Neural cell (in vitro differentiated cells): Measurements from ENCODE around the gene MPPED2. TPM values are rescaled to one million over a fixed set of nuclear protein-coding genes. Genes with fewer than 3 reads are reported as not detected.

Experiments
- H2AFZ ChIP-seq: fragments of 200-600, 300-800 bp; sonication (generic), shearing (Covaris generic); 2 replicates; pipeline ENCODE4 v1.6.0; 2014; ENCODE audit warnings: low read depth, mild to moderate bottlenecking, antibody characterized with exemption, low read length, moderate library complexity
- H3F3A ChIP-seq: fragments of 200-600 bp; shearing (Covaris generic); 2 replicates; pipeline ENCODE4 v1.6.1; 2016; ENCODE audit warnings: mild to moderate bottlenecking, moderate library complexity, mixed read lengths, antibody characterized with exemption, low read length; ENCODE audit not compliant: insufficient read depth, poor library complexity, severe bottlenecking
- H3K27ac ChIP-seq: fragments of 200-600, 300-800 bp; sonication (generic), shearing (Covaris generic); 2 replicates; pipeline ENCODE4 v1.5.1; 2014; ENCODE audit warnings: mild to moderate bottlenecking, low read length, moderate library complexity
- H3K27me3 ChIP-seq: fragments of 300-800, 200-600 bp; sonication (generic), shearing (Covaris generic); 2 replicates; pipeline ENCODE4 v1.6.0; 2014; ENCODE audit warnings: mild to moderate bottlenecking, low read depth, low read length, moderate library complexity; ENCODE audit not compliant: insufficient read depth
- H3K36me3 ChIP-seq: fragments of 300-800, 200-600 bp; sonication (generic), shearing (Covaris generic); 2 replicates; pipeline ENCODE4 v1.5.1; 2014; ENCODE audit warnings: mild to moderate bottlenecking, antibody characterized with exemption, low read length, moderate library complexity; ENCODE audit not compliant: insufficient read depth
- H3K4me2 ChIP-seq: fragments of 300-800, 200-600 bp; sonication (generic), shearing (Covaris generic); 2 replicates; pipeline ENCODE4 v1.6.0; 2014; ENCODE audit warnings: mild to moderate bottlenecking, low read length
- H3K4me3 ChIP-seq: fragments of 300-800, 200-600 bp; sonication (generic), shearing (Covaris generic); 2 replicates; pipeline ENCODE4 v1.5.1; 2014; ENCODE audit warnings: mild to moderate bottlenecking, low read length, moderate library complexity
- H3K79me2 ChIP-seq: fragments of 200-600 bp; shearing (Covaris generic); replicated peaks from 2 replicates; pipeline ENCODE4 v1.6.0; 2014; ENCODE audit warnings: mild to moderate bottlenecking, low read length, moderate library complexity; ENCODE audit not compliant: insufficient read depth
- H3K9ac ChIP-seq: fragments of 300-800, 200-600 bp; sonication (generic), shearing (Covaris generic); 2 replicates; pipeline ENCODE4 v1.6.1; 2016; ENCODE audit warnings: mild to moderate bottlenecking, low read length, mixed read lengths
- H3K9me2 ChIP-seq: fragments of 200-600 bp; shearing (Covaris generic); 2 replicates; pipeline ENCODE4 v1.6.1; 2016; ENCODE audit warnings: mild to moderate bottlenecking, low read length, mixed read lengths; ENCODE audit not compliant: insufficient read depth
- H3K9me3 ChIP-seq: fragments of 200-600, 300-800 bp; sonication (generic), shearing (Covaris generic); 2 replicates; pipeline ENCODE4 v1.6.1; 2016; ENCODE audit warnings: mild to moderate bottlenecking, mixed run types, low read length, moderate library complexity, mixed read lengths
- H4K20me1 ChIP-seq: fragments of 200-600 bp; shearing (Covaris generic); 2 replicates; pipeline ENCODE4 v1.6.1; 2016; ENCODE audit warnings: mild to moderate bottlenecking, mixed run types; ENCODE audit not compliant: insufficient read depth
- EP300 ChIP-seq: fragments of 450-650 bp; conservative IDR thresholded peaks from 2 replicates; pipeline ENCODE4 v1.6.1; 2014; ENCODE audit warnings: antibody characterized with exemption, mild to moderate bottlenecking, moderate library complexity; ENCODE audit not compliant: poor library complexity, severe bottlenecking
- EZH2 ChIP-seq: fragments of 200-600, 300-800 bp; shearing (Covaris generic), sonication (generic); IDR thresholded peaks from 2 replicates; pipeline ENCODE4 v1.6.1; 2014; ENCODE audit warnings: antibody characterized with exemption, low read length, borderline replicate concordance, mild to moderate bottlenecking; ENCODE audit not compliant: insufficient read depth, poor library complexity, severe bottlenecking
- MXI1 ChIP-seq: fragments of 450-650 bp; conservative IDR thresholded peaks from 2 replicates; pipeline ENCODE4 v1.6.1; 2014; ENCODE audit warnings: antibody characterized with exemption, mild to moderate bottlenecking; ENCODE audit not compliant: poor library complexity, severe bottlenecking
- POLR2AphosphoS5 ChIP-seq: IDR thresholded peaks from 2 replicates; pipeline ENCODE4 v1.6.1; 2012
- RAD21 ChIP-seq: fragments of 450-650 bp; conservative IDR thresholded peaks from 2 replicates; pipeline ENCODE4 v1.6.1; 2014; ENCODE audit warnings: antibody characterized with exemption, mild to moderate bottlenecking, moderate library complexity
- SMC3 ChIP-seq: fragments of 450-650 bp; conservative IDR thresholded peaks from 2 replicates; pipeline ENCODE4 v1.6.1; 2014; ENCODE audit warnings: antibody characterized with exemption, mild to moderate bottlenecking, moderate library complexity; ENCODE audit not compliant: poor library complexity
- TAF1 ChIP-seq: IDR thresholded peaks from 2 replicates; pipeline ENCODE4 v1.6.1; 2012; ENCODE audit warnings: low read depth
- polyA plus RNA-seq: library from polyadenylated mRNA; depleted of rRNA; stranded (reverse); fragments of >200 nt; gene quantifications from 2 replicates; pipeline ENCODE4 v1.2.3, GENCODE V29; 2014
- TF ChIP-seq, protein P1 (sequence below): IDR thresholded peaks from 2 replicates; pipeline ENCODE4 v1.6.1; 2012; ENCODE audit warnings: borderline replicate concordance
- TF ChIP-seq, protein P2 (sequence below): fragments of 450-650 bp; IDR thresholded peaks from 2 replicates; pipeline ENCODE4 v1.5.1; 2014; ENCODE audit warnings: antibody characterized with exemption, mild to moderate bottlenecking, moderate library complexity; ENCODE audit not compliant: poor library complexity, severe bottlenecking

Gene MPPED2
- polyA plus RNA-seq, 1 donor from 2014 or later, result 99.7 TPM

DNA sequence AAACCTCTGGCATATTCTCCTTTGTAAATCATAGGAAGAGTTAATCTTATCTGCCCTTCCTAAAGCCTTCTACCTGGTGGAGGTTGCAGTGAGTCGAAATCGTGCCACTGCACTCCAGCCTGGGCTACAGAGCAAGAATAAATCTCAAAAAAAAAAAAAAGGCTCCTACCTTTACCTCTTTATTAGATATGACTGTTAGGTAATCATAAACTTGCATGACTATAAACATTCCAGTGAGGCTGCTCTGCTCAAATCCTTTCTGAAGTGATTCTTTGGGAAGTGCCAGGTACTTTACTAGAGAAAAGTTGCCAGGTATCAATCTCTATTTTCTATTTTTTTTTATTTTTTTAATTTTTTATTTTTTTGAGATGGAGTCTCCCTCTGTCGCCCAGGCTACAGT is 59.6 kb downstream of the MPPED2 start:
- Histone ChIP-seq H3K27me3 (no peaks in the 10 kb centered on the region), H4K20me1 (no peaks in the 10 kb centered on the region), H3K27ac (no peak overlapping the region), H2AFZ (no peak overlapping the region), H3K4me2 (no peak overlapping the region), H3K9ac (no peak overlapping the region), H3K9me2 (no peaks in the 10 kb centered on the region), H3K36me3 (no peaks in the 10 kb centered on the region), H3K4me3 (no peak overlapping the region), H3K9me3 (no peaks in the 10 kb centered on the region), H3K79me2 (peaks cover 52% of the 10 kb centered on the region), H3F3A (no peaks in the 10 kb centered on the region)
- TF ChIP-seq RAD21 (no peak), EP300 (no peak), EZH2 (no peak), MXI1 (no peak), SMC3 (no peak), POLR2AphosphoS5 (no peak), TAF1 (no peak)
- TF ChIP-seq, protein P1, sequence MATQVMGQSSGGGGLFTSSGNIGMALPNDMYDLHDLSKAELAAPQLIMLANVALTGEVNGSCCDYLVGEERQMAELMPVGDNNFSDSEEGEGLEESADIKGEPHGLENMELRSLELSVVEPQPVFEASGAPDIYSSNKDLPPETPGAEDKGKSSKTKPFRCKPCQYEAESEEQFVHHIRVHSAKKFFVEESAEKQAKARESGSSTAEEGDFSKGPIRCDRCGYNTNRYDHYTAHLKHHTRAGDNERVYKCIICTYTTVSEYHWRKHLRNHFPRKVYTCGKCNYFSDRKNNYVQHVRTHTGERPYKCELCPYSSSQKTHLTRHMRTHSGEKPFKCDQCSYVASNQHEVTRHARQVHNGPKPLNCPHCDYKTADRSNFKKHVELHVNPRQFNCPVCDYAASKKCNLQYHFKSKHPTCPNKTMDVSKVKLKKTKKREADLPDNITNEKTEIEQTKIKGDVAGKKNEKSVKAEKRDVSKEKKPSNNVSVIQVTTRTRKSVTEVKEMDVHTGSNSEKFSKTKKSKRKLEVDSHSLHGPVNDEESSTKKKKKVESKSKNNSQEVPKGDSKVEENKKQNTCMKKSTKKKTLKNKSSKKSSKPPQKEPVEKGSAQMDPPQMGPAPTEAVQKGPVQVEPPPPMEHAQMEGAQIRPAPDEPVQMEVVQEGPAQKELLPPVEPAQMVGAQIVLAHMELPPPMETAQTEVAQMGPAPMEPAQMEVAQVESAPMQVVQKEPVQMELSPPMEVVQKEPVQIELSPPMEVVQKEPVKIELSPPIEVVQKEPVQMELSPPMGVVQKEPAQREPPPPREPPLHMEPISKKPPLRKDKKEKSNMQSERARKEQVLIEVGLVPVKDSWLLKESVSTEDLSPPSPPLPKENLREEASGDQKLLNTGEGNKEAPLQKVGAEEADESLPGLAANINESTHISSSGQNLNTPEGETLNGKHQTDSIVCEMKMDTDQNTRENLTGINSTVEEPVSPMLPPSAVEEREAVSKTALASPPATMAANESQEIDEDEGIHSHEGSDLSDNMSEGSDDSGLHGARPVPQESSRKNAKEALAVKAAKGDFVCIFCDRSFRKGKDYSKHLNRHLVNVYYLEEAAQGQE, result no peak
- TF ChIP-seq, protein P2, sequence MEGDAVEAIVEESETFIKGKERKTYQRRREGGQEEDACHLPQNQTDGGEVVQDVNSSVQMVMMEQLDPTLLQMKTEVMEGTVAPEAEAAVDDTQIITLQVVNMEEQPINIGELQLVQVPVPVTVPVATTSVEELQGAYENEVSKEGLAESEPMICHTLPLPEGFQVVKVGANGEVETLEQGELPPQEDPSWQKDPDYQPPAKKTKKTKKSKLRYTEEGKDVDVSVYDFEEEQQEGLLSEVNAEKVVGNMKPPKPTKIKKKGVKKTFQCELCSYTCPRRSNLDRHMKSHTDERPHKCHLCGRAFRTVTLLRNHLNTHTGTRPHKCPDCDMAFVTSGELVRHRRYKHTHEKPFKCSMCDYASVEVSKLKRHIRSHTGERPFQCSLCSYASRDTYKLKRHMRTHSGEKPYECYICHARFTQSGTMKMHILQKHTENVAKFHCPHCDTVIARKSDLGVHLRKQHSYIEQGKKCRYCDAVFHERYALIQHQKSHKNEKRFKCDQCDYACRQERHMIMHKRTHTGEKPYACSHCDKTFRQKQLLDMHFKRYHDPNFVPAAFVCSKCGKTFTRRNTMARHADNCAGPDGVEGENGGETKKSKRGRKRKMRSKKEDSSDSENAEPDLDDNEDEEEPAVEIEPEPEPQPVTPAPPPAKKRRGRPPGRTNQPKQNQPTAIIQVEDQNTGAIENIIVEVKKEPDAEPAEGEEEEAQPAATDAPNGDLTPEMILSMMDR, result no peak

DNA sequence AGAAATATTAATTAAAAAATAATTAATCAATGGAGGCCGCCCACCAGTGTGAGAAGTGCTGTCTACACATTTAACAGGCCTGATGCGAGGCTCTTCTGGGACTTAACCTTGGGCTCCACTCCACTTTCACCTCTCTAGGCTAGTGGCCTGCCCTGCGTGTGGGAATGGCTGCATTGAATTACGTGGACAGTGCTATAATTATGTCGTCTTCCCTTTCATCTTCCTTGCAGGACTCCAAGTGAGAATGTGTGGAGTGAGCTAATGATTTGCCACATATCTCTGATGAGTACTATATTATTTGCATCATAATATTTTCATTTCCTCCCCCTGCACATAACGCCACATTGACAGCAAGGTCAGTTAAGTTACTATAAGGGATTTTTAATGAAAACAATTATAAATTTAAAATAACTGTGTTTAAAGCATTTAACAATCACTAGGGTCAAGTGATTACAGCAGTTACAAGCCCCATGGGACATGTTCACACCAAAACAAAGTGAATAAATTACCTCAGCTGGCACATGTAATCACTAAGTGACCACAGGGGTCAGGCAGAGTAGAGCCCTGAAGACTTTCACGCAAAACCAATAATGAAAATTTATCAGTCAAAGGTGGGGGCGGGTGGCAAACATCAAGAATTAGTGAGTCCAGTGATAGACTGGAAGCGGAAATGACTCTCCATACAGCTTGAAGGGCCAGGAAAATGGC is 63.5 kb downstream of the MPPED2 start:
- Histone ChIP-seq H3F3A (no peaks in the 10 kb centered on the region), H4K20me1 (no peaks in the 10 kb centered on the region), H3K9ac (no peak overlapping the region), H3K27ac (no peak overlapping the region), H3K9me3 (no peaks in the 10 kb centered on the region), H3K4me3 (no peak overlapping the region), H3K4me2 (no peak overlapping the region), H3K79me2 (peaks cover 60% of the 10 kb centered on the region), H3K36me3 (no peaks in the 10 kb centered on the region), H3K27me3 (no peaks in the 10 kb centered on the region), H3K9me2 (no peaks in the 10 kb centered on the region), H2AFZ (no peak overlapping the region)
- TF ChIP-seq POLR2AphosphoS5, result peak; percentile 13
- TF ChIP-seq MXI1, result no peak
